ENCODE results near the gene PPP1R15A.
"Not testable (repeated sequence)": the region's sequence is repeated elsewhere in the genome, so short reads cannot be mapped to it uniquely, and the experiment has no call there.

Gene PPP1R15A

GRCh38 chr19:48872182-48872883 is at the start of gene PPP1R15A:
TSS of gene PPP1R15A (plus strand) at chr19:48872421. CDS start at chr19:48873234, 813 bp downstream.
- peak; percentile 93 for DNase-seq (ENCODE audit: low read depth)

GRCh38 chr19:48822514-48822913 is 49.7 kb upstream of the PPP1R15A start:
- no peak for DNase-seq (ENCODE audit: low read depth)

- DNase-seq (ENCODE audit: low read depth), result no peak
Observed at GRCh38 chr19:48826606-48827020, 45.6 kb upstream of the PPP1R15A start.

GRCh38 chr19:48830088-48830487 is 42.1 kb upstream of the PPP1R15A start:
- no peak for DNase-seq (ENCODE audit: low read depth)

GRCh38 chr19:48830965-48831364 is 41.3 kb upstream of the PPP1R15A start:
- no peak for DNase-seq (ENCODE audit: low read depth)

GRCh38 chr19:48833049-48833448 is 39.2 kb upstream of the PPP1R15A start:
- no peak for DNase-seq (ENCODE audit: low read depth)

GRCh38 chr19:48833977-48834376 is 38.2 kb upstream of the PPP1R15A start:
- no peak for DNase-seq (ENCODE audit: low read depth)

GRCh38 chr19:48835734-48836088 is 36.5 kb upstream of the PPP1R15A start:
- peak; percentile 76 for DNase-seq (ENCODE audit: low read depth)

- peak; percentile 17 for DNase-seq (ENCODE audit: low read depth)
Observed at GRCh38 chr19:48836089-48837017, 35.9 kb upstream of the PPP1R15A start, which contains the start of gene HSD17B14. TSS of gene HSD17B14 (minus strand) at chr19:48836491. CDS start at chr19:48836411, 80 bp downstream.

- DNase-seq (ENCODE audit: low read depth), result peak; percentile 80
Observed at GRCh38 chr19:48837051-48837524, 35.1 kb upstream of the PPP1R15A start.

- DNase-seq (ENCODE audit: low read depth), result no peak
Observed at GRCh38 chr19:48837687-48838086, 34.5 kb upstream of the PPP1R15A start.

GRCh38 chr19:48841047-48841446 is 31.2 kb upstream of the PPP1R15A start:
- no peak for DNase-seq (ENCODE audit: low read depth)

GRCh38 chr19:48841571-48841970 is 30.6 kb upstream of the PPP1R15A start:
- no peak for DNase-seq (ENCODE audit: low read depth)

GRCh38 chr19:48842789-48843162 is 29.4 kb upstream of the PPP1R15A start:
- DNase-seq (ENCODE audit: low read depth), result peak; percentile 21

- DNase-seq (ENCODE audit: low read depth), result peak; percentile 46
Observed at GRCh38 chr19:48844472-48844871, 27.7 kb upstream of the PPP1R15A start.

- DNase-seq (ENCODE audit: low read depth), result no peak
Observed at GRCh38 chr19:48845384-48845783, 26.8 kb upstream of the PPP1R15A start.

GRCh38 chr19:48846659-48847058 is 25.6 kb upstream of the PPP1R15A start:
- DNase-seq (ENCODE audit: low read depth), result not testable (repeated sequence)

- no peak for DNase-seq (ENCODE audit: low read depth)
Observed at GRCh38 chr19:48852292-48852691, 19.9 kb upstream of the PPP1R15A start.

GRCh38 chr19:48853483-48853882 is 18.7 kb upstream of the PPP1R15A start:
- no peak for DNase-seq (ENCODE audit: low read depth)

- no peak for DNase-seq (ENCODE audit: low read depth)
Observed at GRCh38 chr19:48854103-48854502, 18.1 kb upstream of the PPP1R15A start.

GRCh38 chr19:48856921-48857320 is 15.3 kb upstream of the PPP1R15A start:
- DNase-seq (ENCODE audit: low read depth), result no peak

GRCh38 chr19:48858984-48859710 is 13.1 kb upstream of the PPP1R15A start:
- no peak for DNase-seq (ENCODE audit: low read depth)
